GM19328 (cell line): Measurements from ENCODE around the gene PSME2.
A peak's percentile ranks its signal among the peaks of the same experiment; 100 is the strongest.

Experiments used
- ATAC-seq: cut with Tn5 transposase; IDR thresholded peaks from one replicate; pipeline ENCODE4 v1.9.1; 2021; ENCODE audit warnings: mild to moderate bottlenecking, moderate library complexity; ENCODE audit not compliant: unreplicated experiment

PSME2 gene

DNA sequence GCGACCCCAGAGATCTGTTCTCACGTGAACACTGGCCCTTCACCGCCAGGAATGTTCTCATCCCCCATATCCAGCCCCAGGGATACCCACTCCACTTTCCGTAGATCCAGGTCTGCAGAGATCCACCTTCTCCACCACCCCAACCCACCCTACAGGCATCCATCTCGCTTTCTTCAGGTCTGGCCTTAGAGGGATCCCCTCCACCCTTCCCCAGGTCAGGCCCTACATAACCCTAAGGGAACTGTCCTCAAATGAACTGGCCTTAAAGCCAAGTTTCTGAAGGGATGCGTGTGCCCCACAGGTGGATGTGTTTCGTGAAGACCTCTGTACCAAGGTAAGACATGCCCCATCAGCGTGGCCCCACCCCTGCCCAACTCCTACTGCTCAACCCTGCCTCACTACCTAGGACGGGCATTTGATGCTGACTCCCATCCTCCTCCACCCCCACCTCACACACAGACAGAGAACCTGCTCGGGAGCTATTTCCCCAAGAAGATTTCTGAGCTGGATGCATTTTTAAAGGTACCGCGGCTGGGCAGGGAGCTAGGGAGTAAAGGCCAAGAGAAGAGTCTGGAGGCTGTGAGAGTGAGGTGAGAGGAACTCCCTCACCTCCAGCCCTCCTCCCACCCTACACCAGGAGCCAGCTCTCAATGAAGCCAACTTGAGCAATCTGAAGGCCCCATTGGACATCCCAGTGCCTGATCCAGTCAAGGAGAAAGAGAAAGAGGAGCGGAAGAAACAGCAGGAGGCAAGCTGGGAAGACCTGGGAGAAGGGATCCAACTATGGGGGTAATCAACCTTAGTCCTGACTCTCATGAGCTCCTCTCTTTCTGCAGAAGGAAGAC lies 9.5 kb downstream of the PSME2 start:
- no peak for ATAC-seq

DNA sequence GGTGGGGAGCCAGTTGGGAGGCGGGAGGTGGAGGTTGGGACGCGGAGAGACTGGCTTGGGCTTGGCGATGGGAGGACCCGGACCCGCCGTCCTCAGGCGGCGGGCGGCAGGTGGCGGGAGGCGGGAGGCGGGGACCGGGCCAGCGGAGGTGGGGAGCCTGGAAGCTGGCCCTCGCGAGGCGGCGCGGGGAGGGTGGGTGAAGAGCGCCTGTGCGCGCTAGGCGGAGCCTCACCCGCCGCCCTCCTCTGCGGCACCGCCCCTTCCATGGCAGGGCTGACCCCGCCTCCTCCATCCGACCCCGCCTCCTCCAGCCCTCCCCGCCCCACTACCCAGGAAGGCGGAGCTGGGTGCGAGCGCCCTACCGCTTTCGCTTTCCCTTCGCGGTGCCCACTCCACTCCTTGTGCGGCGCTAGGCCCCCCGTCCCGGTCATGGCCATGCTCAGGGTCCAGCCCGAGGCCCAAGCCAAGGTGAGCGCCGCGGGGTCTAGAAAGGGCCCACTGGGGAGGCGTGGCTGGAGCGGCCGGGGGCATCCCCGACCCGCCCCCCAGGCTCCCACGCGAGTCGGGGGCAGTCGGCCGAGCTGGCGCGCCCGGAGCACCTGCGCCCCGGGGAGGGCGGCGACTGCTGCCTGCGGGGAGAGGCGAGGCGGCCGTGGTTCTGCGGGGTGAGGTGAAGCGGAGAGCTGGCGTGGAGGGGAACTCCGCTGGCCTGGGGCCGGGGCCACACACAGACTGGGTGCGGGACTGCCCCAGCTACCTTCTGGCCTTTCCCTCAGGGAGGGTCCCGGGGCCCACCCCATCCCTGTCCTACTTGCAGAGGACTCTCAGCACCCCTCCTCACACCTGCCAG lies 10.4 kb downstream of the PSME2 start, which contains the start of gene PSME1:
PSME1 (plus strand) TSS at position 361 of the 850 bp plus-strand sequence; CDS start at position 430, 69 bp downstream.
- ATAC-seq, result peak; percentile 77

DNA sequence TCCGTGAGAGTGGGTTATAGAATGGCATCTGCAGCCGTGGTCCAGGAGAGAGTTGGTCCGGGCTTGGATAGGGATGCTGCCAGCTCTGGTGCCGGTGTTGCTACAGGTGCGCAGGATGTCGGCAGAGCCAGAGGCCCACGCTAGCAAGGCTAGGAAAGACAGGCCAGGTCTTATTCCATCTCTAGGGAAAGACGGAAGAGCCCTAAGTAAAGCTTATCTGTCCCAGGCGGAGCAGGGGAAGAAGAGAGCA lies 10.9 kb downstream of the PSME2 start:
- no peak for ATAC-seq

DNA sequence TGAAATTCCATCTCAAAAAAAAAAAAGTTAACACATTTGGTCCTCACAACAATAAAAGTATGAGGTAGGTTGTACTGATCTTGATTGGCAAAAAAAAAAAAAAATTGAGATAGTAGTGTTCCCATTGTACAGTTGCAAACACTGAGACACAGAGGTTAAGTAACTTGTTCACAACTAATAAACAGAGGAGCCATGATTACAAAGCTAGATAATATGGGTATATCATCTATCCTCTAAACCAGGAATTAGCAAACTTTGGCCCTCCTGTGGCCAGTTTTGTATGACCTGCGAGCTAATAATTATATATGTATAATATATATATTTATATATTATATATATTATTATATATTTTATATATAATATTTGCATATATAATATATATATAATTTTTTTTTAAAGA lies 12.7 kb downstream of the PSME2 start:
- ATAC-seq, result no peak

DNA sequence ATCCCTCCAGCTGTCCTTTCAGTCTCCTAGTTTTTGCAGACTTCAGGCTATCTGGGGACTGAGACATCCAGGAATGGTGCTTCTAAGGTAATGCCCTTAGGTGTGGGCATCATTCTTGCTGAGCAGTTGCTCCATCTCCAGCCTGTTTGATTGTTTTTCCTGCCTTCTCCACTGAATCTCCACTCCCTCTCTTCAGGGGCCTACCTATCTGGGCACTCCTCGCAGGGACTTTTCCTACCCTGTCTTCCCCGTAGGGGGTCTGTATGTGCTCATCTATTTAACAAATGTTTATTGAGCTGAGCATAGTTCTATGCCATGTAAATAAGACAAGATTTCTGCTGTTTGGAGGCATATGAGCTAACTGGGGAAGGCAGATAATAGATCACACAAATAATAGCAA lies 13.4 kb downstream of the PSME2 start:
- ATAC-seq, result no peak

DNA sequence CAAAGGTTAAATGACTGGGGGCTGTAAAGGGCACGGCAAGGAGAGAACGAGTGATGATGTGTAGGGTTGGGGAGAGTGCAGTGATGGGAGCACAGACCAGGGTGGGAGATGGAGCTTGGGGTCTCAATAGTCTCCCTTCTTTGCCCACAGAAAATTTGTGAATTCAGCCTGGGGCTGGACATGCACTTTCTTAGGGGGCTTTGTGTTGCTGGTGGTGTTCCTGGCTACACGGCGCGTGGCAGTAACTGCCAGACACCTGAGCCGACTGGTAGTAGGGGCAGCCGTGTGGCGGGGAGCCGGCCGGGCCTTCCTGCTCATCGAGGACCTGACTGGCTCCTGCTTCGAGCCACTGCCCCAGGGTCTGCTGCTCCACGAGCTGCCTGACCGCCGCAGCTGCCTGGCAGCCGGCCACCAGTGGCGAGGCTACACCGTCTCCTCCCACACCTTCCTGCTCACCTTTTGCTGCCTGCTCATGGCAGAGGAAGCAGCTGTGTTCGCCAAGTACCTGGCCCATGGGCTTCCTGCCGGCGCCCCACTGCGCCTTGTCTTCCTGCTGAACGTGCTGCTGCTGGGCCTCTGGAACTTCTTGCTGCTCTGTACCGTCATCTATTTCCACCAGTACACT lies 14.2 kb downstream of the PSME2 start:
- no peak for ATAC-seq

DNA sequence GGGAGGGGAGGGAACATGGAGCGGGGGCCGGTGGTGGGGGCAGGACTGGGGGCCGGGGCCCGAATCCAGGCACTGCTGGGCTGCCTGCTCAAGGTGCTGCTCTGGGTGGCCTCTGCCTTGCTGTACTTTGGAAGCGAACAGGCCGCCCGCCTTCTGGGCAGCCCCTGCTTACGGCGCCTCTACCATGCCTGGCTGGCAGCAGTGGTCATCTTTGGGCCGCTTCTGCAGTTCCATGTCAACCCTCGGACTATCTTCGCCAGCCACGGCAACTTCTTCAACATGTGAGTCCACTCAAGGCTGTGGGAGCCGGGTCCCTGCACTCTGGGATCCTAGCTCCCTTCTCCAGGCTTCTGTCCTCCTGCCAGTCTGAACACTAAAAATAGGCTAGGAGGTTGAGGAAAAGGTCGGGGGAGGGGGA lies 14.9 kb downstream of the PSME2 start:
- ATAC-seq, result no peak

DNA sequence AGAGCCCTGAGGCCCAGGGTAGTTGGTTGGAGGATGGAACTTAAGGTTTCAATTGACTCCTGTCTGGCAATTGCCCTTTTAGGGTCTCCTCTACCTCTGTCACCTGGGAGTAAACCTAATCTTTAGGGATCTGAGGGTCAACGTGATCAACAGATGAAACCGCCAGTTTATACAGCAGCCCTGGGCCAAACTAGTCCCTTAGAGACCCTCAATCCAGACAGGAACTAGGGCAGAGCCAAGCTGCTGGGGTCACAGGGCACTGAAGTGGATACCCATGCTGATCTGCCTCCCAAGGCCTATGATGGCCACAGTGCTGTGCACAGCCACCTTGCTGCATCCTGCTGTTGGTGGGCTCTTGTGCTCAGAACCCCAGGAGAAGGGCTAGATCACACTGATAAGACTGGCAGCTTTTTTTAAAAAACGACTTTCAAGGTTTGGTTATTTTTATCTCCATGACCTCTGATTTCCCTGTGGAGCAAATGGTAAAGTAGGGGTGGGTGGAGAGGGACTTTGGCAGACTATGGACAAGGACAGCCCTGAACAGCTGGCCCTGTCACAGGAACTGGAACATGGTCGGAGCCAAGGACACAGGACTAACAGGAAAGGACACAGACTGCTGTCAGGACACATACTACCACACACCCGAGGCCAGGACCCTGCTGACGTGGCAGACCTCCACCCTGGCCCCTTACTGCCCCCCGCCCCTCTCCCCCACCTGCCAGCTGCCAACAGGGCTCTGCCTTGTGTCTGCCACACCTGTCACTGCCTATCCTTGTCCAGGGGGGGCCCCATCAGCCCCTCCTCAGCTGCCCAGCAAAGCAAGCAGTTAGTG lies 15.5 kb downstream of the PSME2 start:
- no peak for ATAC-seq

DNA sequence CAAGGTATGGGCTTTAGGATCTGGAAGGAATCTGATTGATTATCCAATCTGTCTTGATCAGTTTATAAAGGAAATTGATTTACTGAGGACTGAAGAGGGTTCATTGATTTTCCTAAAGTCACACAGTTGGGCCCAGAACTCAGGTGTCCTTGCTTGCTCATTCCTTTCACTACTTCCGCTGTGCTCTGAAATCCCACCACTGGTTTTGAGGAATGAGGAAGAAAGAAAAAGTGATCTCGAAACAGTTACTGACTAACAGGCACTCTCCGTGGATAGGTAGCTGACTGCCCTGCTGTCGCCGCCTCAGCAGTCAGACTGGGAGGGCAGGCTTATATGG lies 16.1 kb downstream of the PSME2 start, which contains the start of gene FITM1:
FITM1 (plus strand) TSS at position 280 of the 337 bp plus-strand sequence. CDS start 905 bp downstream, outside the sequence.
- ATAC-seq, result no peak

DNA sequence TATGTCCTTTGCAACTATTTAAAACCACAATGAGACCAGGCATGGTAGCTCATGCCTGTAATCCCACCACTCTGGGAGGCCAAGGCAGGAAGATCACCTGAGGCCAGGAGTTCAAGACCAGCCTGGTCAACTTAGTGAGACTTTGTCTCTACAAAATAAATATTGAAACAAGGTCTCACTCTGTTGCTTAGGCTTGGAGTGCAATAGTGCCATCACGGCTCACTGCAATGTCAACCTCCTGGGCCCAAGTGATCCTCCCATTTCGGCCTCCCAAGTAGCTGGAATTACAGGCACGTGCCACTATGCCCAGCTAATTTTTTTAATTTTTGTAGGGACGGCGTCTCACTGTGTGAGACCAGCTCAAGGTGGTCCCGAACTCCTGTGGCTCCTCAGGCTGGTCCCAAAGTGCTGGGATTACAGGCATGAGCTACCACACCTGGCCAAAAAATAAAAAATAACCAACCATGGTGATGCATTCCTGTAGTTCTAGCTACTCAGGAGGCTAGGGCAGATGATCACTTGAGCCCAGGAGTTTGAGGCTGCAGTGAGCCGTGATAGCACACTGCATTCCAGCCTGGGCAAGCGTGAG lies 16.9 kb downstream of the PSME2 start:
- no peak for ATAC-seq

DNA sequence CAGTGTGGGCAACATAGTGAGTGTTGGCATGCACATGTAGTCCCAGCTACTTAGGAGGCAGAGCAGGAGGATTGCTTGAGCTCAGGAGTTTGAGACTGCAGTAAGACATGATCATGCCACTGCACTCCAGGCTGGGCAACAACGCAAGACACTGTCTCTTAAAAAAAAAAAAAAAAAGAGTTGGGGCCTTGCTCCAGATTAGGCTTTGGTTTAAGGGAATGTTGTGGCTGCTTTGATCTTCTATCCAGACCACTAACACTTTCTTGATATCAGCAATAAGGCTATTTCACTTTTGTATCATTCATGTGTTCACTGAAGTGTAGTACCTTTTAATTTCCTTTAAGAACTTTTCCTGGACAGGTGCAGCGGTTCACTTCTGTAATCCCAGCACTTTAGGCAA lies 18.7 kb downstream of the PSME2 start:
- no peak for ATAC-seq

DNA sequence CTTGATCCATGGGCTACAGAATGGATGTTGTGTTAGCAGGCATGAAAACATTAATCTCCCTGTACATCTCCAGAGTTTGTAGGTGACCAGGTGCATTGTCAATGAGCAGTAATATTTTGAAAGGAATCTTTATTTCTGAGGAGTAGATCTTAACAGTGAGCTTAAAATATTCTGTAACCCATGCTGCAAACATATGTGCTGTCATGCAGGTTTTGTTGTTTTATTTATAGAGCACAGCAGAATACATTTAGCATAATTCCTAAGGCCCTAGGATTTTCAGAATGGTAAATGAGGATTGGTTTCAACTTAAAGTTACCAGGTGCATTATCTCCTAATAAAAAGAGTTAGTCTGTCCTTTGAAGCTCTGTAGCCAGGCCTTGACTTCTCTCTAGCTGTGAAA lies 19.5 kb downstream of the PSME2 start:
- no peak for ATAC-seq

DNA sequence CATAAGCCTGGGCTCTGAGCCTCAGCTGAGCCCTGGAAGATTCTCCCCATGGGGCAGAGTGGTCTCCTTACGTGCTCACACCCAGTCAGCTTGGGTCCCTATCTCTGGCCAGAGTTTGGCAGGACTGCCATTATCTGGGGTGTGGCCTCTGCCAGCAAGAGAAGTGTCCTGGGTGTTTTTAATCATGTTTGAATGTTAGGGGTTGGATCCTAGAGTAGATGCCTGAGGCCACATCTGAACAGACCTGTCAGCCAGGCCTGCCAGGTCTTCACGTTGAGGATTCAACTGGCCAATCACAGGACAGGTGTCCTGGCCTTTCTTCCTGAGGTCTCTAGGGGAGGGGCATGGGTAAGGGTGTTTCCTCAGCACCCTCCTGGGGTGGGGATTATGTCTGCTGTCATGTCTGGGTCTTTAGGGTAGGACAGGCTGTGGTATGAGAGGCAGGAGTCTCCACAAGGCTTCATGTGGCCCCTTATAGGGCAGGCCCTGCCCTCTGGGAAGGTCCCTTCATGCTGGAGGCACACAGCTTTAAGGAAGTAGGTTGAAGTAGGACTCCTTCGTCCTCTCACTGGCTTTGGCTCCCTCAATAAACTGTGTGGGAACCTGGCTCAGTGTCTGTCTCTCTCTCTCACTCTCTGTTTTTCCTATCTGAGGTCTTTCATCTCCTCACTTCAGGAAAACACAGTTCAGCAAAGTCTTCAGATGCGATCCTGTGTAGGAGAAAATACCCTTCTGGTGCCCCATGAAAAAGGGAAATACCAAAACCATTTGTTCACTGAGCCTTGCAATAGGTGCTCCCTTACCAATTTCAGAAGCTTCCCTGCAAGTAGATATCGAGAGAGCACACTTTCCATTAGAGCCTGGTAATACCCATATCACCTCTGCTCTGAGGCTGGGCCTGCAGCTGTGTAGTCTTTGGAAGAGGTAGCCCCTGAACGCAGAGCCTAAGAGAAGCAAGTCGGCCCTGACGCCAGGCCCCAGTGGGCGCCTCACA lies 22.7 kb downstream of the PSME2 start:
- ATAC-seq, result no peak

DNA sequence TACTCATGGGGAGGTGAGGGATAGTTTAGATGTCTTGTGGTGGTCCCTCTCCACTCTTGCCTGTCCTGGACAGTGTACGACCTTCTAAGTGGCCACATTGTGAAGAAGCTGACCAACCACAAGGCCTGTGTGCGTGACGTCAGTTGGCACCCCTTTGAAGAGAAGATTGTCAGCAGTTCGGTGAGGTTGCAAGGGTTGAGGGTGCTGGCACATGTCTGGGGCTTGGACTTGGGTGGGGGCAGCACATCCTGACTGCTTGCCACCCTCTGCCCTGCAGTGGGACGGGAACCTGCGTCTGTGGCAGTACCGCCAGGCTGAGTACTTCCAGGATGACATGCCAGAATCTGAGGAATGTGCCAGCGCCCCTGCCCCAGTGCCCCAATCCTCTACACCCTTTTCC lies 23.5 kb downstream of the PSME2 start:
- ATAC-seq, result no peak

DNA sequence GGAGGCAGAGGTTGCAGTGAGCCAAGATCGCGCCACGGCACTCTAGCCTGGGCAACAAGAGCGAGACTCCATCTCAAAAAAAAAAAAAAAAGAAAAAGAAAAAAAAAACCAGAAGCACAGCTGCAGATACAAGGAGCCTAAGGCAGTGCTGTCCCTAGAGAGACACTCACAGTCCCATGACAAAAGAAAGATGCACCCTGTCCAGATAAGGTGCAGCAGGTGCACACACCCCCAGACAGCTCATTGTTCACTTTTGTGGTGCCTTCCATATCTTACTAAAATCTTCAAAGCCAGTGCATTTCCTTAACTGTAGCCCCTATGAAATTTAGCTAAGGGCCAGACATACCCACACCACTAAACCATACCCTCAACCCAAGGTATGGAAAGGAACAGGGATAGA lies 24.0 kb downstream of the PSME2 start:
- no peak for ATAC-seq

DNA sequence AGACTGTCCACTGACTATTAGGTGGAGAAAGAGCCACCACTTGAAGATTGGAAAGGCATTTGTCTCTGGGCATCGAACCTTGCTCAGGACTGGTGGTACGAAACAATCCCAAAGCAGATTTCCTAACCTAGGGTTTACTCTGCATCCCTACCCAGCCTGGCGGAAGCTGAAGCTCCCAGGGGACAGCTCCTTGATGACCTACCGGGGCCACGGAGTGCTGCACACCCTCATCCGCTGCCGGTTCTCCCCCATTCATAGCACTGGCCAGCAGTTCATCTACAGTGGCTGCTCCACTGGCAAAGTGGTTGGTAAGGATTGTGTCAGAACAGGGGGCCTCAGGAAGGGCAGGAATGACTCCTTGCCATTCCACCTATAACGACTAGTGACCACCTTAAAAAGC lies 25.2 kb downstream of the PSME2 start:
- no peak for ATAC-seq

DNA sequence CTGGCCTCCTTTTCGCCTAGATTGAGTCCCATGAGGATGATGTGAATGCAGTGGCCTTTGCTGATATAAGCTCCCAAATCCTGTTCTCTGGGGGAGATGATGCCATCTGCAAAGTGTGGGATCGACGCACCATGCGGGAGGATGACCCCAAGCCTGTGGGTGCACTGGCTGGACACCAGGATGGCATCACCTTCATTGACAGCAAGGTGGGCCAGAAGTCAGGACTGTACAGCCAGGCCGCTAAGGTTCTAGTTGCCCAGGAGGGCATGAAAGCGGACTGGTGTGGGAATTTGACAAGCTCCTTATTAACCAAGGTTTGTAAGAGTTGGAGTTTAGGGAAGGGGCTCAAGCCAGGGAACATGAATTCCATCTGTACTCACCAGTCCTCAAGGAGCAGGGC lies 26.7 kb downstream of the PSME2 start:
- ATAC-seq, result no peak

DNA sequence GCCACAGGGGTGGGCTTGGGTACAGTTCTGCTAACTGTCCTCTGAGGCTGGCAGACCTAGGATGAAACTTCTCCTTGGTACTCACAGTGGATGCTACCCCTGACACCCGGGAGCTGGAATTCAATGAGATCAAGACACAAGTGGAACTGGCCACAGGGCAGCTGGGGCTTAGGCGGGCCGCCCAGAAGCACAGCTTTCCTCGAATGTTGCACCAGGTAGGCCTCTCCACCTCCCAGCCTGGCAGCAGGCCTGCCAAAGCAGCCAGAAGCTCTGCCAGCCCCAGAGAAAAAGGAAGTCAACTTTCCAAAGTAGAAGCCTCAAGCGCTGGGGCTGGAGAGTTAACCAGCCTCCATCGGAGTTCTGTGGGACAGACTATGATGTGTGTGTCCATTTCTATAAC lies 29.2 kb downstream of the PSME2 start:
- no peak for ATAC-seq

DNA sequence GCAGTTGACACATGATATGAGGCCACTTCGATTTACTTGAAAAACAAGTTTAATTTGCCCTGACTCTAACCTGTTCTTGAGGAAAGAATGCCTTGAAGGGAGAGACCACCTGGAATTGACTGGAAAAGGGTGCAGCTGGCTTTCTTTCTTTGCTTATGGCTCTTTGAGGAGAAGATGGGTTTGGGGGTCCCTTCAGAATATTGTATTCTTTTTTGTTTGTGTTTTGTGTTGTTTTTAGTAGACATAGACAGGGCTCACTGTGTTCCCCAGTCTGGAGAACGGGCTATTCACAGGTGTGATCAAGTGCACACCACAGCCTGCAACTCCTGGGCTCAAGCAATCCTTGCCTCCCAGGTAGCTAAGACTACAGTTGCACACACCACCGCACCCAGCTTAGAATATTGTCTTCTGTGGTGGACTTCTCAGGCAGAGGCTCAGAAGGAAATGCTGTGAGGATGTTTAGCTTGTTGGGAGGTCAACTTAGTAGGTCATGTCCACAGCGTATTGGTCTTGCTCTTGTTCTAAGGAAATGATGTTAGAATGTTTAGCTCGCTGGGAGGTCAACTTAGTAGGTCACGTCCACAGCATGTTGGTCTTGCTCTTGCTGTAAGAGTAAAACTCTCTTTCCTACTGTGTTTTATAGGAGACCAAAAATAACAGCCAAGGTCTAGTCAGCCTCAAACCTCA lies 30.1 kb downstream of the PSME2 start:
- ATAC-seq, result no peak
